GM12865 (cell line): ENCODE data around the gene ARHGEF1.

Experiments
- DNase-seq: peaks from one replicate; pipeline ENCODE4 v3.0.0; 2010; ENCODE audit warnings: low read depth
- H3K4me3 ChIP-seq: 2 replicates; pipeline ENCODE4 v1.5.1; 2011; ENCODE audit warnings: mild to moderate bottlenecking, low read depth, low read length, control low read depth
- CTCF ChIP-seq: IDR thresholded peaks from 2 replicates; pipeline ENCODE4 v1.5.1; 2011; ENCODE audit warnings: low read length, control low read depth, low read depth, inconsistent platforms; ENCODE audit not compliant: insufficient read depth; ENCODE audit errors: missing control alignments

ARHGEF1 gene

GRCh38 chr19:41944336-41944735 is 61.4 kb downstream of the ARHGEF1 start:
- H3K4me3 ChIP-seq: no peak overlapping the region
- peak; percentile 58 for DNase-seq
- no peak for TF ChIP-seq CTCF

GRCh38 chr19:41945135-41945766 is 62.3 kb downstream of the ARHGEF1 start:
- H3K4me3 ChIP-seq: peak overlapping the region; percentile 26
- TF ChIP-seq CTCF: no peak
- peak; percentile 98 for DNase-seq

- no peak for TF ChIP-seq CTCF
- no peak for DNase-seq
- H3K4me3 ChIP-seq: no peak overlapping the region
Measured at GRCh38 chr19:41947091-41947490, 64.1 kb downstream of the ARHGEF1 start.

- DNase-seq: peak; percentile 87
- no peak overlapping the region for H3K4me3 ChIP-seq
- TF ChIP-seq CTCF: peak; percentile 99
Measured at GRCh38 chr19:41951686-41952172, 68.7 kb downstream of the ARHGEF1 start.

GRCh38 chr19:41955521-41955920 is 72.5 kb downstream of the ARHGEF1 start:
- no peak for TF ChIP-seq CTCF
- DNase-seq: no peak
- no peak overlapping the region for H3K4me3 ChIP-seq

- no peak overlapping the region for H3K4me3 ChIP-seq
- DNase-seq: no peak
- no peak for TF ChIP-seq CTCF
Measured at GRCh38 chr19:41956621-41957020, 73.6 kb downstream of the ARHGEF1 start.
